Aorta (tissue), 5 donors: ENCODE data around the gene NTNG2. TPM values are rescaled to one million over a fixed set of nuclear protein-coding genes. Genes with fewer than 3 reads are reported as not detected.

ENCODE experiments used
- ATAC-seq: fragments of 200-7000 bp; cut with Tn5 transposase; one replicate; pipeline ENCODE4 v1.9.1; 2022; ENCODE audit warnings: moderate library complexity; ENCODE audit not compliant: low FRiP score
- DNase-seq, 2 donors: peaks; one replicate each; pipeline ENCODE4 v3.0.0-alpha.2; 2020
- H3K27ac ChIP-seq, 2 donors: one replicate each; pipeline ENCODE4 v1.5.1; 2013; ENCODE audit warnings: low read length in 2 of 2, mild to moderate bottlenecking in 2 of 2, moderate library complexity in 2 of 2, control low read depth in 1 of 2, inconsistent platforms in 1 of 2, low read depth in 1 of 2
- H3K27me3 ChIP-seq, 2 donors: one replicate each; pipeline ENCODE4 v1.6.1; 2013; ENCODE audit warnings: control low read depth in 1 of 2, low read length in 1 of 2, mild to moderate bottlenecking in 1 of 2, moderate library complexity in 1 of 2; ENCODE audit not compliant: insufficient read depth in 2 of 2, control insufficient read depth in 1 of 2
- H3K36me3 ChIP-seq, 2 donors: one replicate each; pipeline ENCODE4 v1.6.1; 2013; ENCODE audit warnings: control low read depth in 1 of 2, low read length in 1 of 2, mild to moderate bottlenecking in 1 of 2; ENCODE audit not compliant: insufficient read depth in 2 of 2, control insufficient read depth in 1 of 2
- H3K4me1 ChIP-seq, 2 donors: one replicate each; pipeline ENCODE4 v1.6.1; 2013; ENCODE audit warnings: low read length in 2 of 2, control low read depth in 1 of 2, mild to moderate bottlenecking in 1 of 2, moderate library complexity in 1 of 2; ENCODE audit not compliant: insufficient read depth in 2 of 2, control insufficient read depth in 1 of 2
- H3K4me3 ChIP-seq, 2 donors: one replicate each; pipeline ENCODE4 v1.5.1; 2013; ENCODE audit warnings: low read length in 2 of 2, control low read depth in 1 of 2, mild to moderate bottlenecking in 1 of 2
- H3K9me3 ChIP-seq: one replicate; pipeline ENCODE4 v1.6.1; 2013; ENCODE audit warnings: mild to moderate bottlenecking, low read length; ENCODE audit not compliant: control insufficient read depth
- WGBS, 2 donors: extraction: QIAGEN DNeasy Blood & Tissue Kit; methylation state at CpG; one replicate each; pipeline ENCODE4 v1.1.7; 2013; 5-methylcytosine and 5-hydroxymethylcytosine counted together
- intact Hi-C, 2 donors: fragments of 100-400 bp; cut with DNase I; formaldehyde crosslinking; loops; one replicate each; pipeline versions ENCODE4 v1.14.2 to v1.15.0; 2022
- polyA plus RNA-seq, 2 donors: library from polyadenylated mRNA; stranded (reverse); fragments of 200-250 nt; gene quantifications; one replicate each; pipeline ENCODE4 v1.2.3, GENCODE V29; 2013
- total RNA-seq, 2 donors: library from RNA; stranded (reverse); fragmentation: NEBNext Ultra II Directional; extraction: Animal tissue kit (Norgen Biotek cat#: 25700); gene quantifications; one replicate each; pipeline ENCODE4 v1.2.1, GENCODE V29; 2021
- donor health status: healthy with polysubstance abuse.
- donor health status: Bipolar disorder and iron deficiency.
- donor health status: DM: no; HTN: no; CAD: no.
- donor health status: DM: no; HTN: no; CAD: no.
- donor health status: DM: yes; HTN: yes; CAD: no.

The NTNG2 gene
- total and polyA plus RNA-seq, 4 donors: 0.25 to 5.3 (median 1.1) TPM

- no peak for DNase-seq
- Histone ChIP-seq H3K4me3 (no peak overlapping the region), H3K9me3 (no peaks in the 10 kb centered on the region), H3K27ac (no peak overlapping the region), H3K4me1 (no peaks in the 10 kb centered on the region), H3K36me3 (no peaks in the 10 kb centered on the region), H3K27me3 (no peaks in the 10 kb centered on the region)
- ATAC-seq: no peak
- 73 to 83% methylated on average over 5 of the region's 5 CpGs for WGBS, 2 donors
- intact Hi-C loops: loop anchor here in 1 of 2 donors (5.0 kb wide), 1 partner anchor 65 kb away; no protein-coding TSS in a partner anchor
Observed at GRCh38 chr9:132172185-132172584, 10.3 kb downstream of the NTNG2 start.

- Histone ChIP-seq H3K4me3 (no peak overlapping the region), H3K27me3 (no peaks in the 10 kb centered on the region), H3K27ac (no peak overlapping the region), H3K36me3 (no peaks in the 10 kb centered on the region), H3K9me3 (no peaks in the 10 kb centered on the region), H3K4me1 (no peaks in the 10 kb centered on the region)
- intact Hi-C loops: no loop called here
- no peak for ATAC-seq
- DNase-seq: no peak
- 45 to 48% methylated on average over 14 of the region's 14 CpGs for WGBS, 2 donors
Observed at GRCh38 chr9:132175431-132175830, 13.6 kb downstream of the NTNG2 start.

GRCh38 chr9:132176338-132176737, 14.5 kb downstream of the NTNG2 start:
- DNase-seq: no peak
- WGBS, 2 donors: 90 to 94% methylated on average over 5 of the region's 5 CpGs
- H3K9me3 ChIP-seq: no peaks in the 10 kb centered on the region
- no peaks in the 10 kb centered on the region for H3K36me3 ChIP-seq
- H3K27ac ChIP-seq: no peak overlapping the region
- no peaks in the 10 kb centered on the region for H3K27me3 ChIP-seq
- H3K4me1 ChIP-seq: no peaks in the 10 kb centered on the region
- no peak for ATAC-seq
- no peak overlapping the region for H3K4me3 ChIP-seq
- intact Hi-C loops: no loop called here

GRCh38 chr9:132181796-132182313, 20.0 kb downstream of the NTNG2 start:
- no peaks in the 10 kb centered on the region for H3K4me1 ChIP-seq
- DNase-seq (no peak), ATAC-seq (no peak)
- no peak overlapping the region for H3K4me3 ChIP-seq
- intact Hi-C loops: no loop called here
- H3K27me3 ChIP-seq: no peaks in the 10 kb centered on the region
- WGBS, 2 donors: 40 to 42% methylated on average over 19 of the region's 19 CpGs
- H3K36me3 ChIP-seq: no peaks in the 10 kb centered on the region
- no peak overlapping the region for H3K27ac ChIP-seq
- no peaks in the 10 kb centered on the region for H3K9me3 ChIP-seq

GRCh38 chr9:132182314-132183091, 20.6 kb downstream of the NTNG2 start:
- ATAC-seq: no peak
- no peaks in the 10 kb centered on the region for H3K27me3 ChIP-seq

GRCh38 chr9:132183134-132183533, 21.3 kb downstream of the NTNG2 start:
- H3K27me3 ChIP-seq: no peaks in the 10 kb centered on the region
- no peaks in the 10 kb centered on the region for H3K4me1 ChIP-seq
- ATAC-seq: no peak
- H3K4me3 ChIP-seq: no peak overlapping the region
- H3K27ac ChIP-seq: no peak overlapping the region
- H3K36me3 ChIP-seq: no peaks in the 10 kb centered on the region
- 43 to 46% methylated on average over 9 of the region's 9 CpGs for WGBS, 2 donors
- H3K9me3 ChIP-seq: no peaks in the 10 kb centered on the region
- no peak for DNase-seq
- intact Hi-C loops: no loop called here

More at GRCh38 chr9:132182314-132183091, 20.6 kb downstream of the NTNG2 start:
- H3K27ac ChIP-seq: no peak overlapping the region
- H3K4me1 ChIP-seq: no peaks in the 10 kb centered on the region
- intact Hi-C loops: no loop called here
- no peak overlapping the region for H3K4me3 ChIP-seq
- WGBS, 2 donors: 30 to 39% methylated on average over 16 to 18 of the region's 18 CpGs
- H3K36me3 ChIP-seq: no peaks in the 10 kb centered on the region
- no peaks in the 10 kb centered on the region for H3K9me3 ChIP-seq
- DNase-seq: no peak

- intact Hi-C loops: no loop called here
- 71 to 72% methylated on average over 7 of the region's 7 CpGs for WGBS, 2 donors
- no peaks in the 10 kb centered on the region for H3K4me1 ChIP-seq
- no peak for ATAC-seq
- H3K36me3 ChIP-seq: no peaks in the 10 kb centered on the region
- H3K4me3 ChIP-seq: no peak overlapping the region
- no peak overlapping the region for H3K27ac ChIP-seq
- H3K9me3 ChIP-seq: no peaks in the 10 kb centered on the region
- no peak for DNase-seq
- H3K27me3 ChIP-seq: no peaks in the 10 kb centered on the region
Observed at GRCh38 chr9:132183715-132184114, 21.9 kb downstream of the NTNG2 start.

- no peak overlapping the region for H3K4me3 ChIP-seq
- no peak overlapping the region for H3K27ac ChIP-seq
- DNase-seq: no peak
- intact Hi-C loops: no loop called here
- no peaks in the 10 kb centered on the region for H3K9me3 ChIP-seq
- no peaks in the 10 kb centered on the region for H3K4me1 ChIP-seq
- no peaks in the 10 kb centered on the region for H3K27me3 ChIP-seq
- no peak for ATAC-seq
- no peaks in the 10 kb centered on the region for H3K36me3 ChIP-seq
- WGBS, 2 donors: 75 to 80% methylated on average over 11 of the region's 11 CpGs
Observed at GRCh38 chr9:132184124-132184523, 22.3 kb downstream of the NTNG2 start.
